ENCODE data around the gene C17orf78.

DNA sequence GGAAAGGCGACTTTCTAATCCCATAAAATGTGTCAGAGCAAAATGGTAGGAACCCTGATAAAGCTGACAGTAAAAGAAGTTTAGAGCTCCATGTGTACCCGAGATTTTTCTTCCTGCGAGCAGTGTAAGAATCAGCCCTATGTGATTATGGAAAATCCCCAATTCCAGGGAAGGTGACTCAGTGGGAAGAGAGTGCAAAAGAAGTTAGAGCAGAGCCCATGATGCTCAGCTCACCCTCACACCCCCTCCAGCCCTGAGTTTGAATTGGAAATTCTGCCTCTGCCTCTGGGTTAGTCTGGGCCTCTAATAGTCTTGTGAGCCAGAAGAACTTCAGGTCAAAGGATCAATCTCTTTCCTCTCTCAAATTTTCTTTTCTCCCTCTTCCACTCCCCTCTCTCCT is 12.5 kb downstream of the C17orf78 start:
- TF ChIP-seq, protein P1, sequence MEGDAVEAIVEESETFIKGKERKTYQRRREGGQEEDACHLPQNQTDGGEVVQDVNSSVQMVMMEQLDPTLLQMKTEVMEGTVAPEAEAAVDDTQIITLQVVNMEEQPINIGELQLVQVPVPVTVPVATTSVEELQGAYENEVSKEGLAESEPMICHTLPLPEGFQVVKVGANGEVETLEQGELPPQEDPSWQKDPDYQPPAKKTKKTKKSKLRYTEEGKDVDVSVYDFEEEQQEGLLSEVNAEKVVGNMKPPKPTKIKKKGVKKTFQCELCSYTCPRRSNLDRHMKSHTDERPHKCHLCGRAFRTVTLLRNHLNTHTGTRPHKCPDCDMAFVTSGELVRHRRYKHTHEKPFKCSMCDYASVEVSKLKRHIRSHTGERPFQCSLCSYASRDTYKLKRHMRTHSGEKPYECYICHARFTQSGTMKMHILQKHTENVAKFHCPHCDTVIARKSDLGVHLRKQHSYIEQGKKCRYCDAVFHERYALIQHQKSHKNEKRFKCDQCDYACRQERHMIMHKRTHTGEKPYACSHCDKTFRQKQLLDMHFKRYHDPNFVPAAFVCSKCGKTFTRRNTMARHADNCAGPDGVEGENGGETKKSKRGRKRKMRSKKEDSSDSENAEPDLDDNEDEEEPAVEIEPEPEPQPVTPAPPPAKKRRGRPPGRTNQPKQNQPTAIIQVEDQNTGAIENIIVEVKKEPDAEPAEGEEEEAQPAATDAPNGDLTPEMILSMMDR (IDR thresholded peaks at IDR 0.05): no peak
- TF ChIP-seq POLR2A (IDR thresholded peaks at IDR 0.05): no peak

Data from right lobe of liver (tissue), 4 donors.